Loucy (cell line): ENCODE measurements around the gene CADM2.
A peak's percentile ranks its signal among the peaks of the same experiment; 100 is the strongest.

Experiments used
- H2AFZ ChIP-seq: fragments of 200-600 bp; sonication (generic); 2 replicates; pipeline ENCODE4 v1.6.0; 2016; ENCODE audit warnings: antibody characterized with exemption, mild to moderate bottlenecking, low read length, moderate library complexity
- H3F3A ChIP-seq: fragments of 200-600 bp; 2 replicates; pipeline ENCODE4 v1.6.0; 2016; ENCODE audit warnings: antibody characterized with exemption, low read depth, mild to moderate bottlenecking
- H3K27me3 ChIP-seq: fragments of 200-600 bp; sonication (generic); 2 replicates; pipeline ENCODE4 v1.6.1; 2014; ENCODE audit warnings: low read length, mild to moderate bottlenecking; ENCODE audit not compliant: insufficient read depth, poor library complexity, severe bottlenecking
- H3K36me3 ChIP-seq: fragments of 200-600 bp; sonication (generic); 2 replicates; pipeline ENCODE4 v1.6.1; 2016; ENCODE audit warnings: low read length; ENCODE audit not compliant: insufficient read depth
- H3K4me1 ChIP-seq: fragments of 200-600 bp; sonication (generic); 2 replicates; pipeline ENCODE4 v1.5.1; 2014; ENCODE audit warnings: low read length, mild to moderate bottlenecking; ENCODE audit not compliant: insufficient read depth, poor library complexity, severe bottlenecking
- H3K4me2 ChIP-seq: fragments of 200-600 bp; sonication (generic); 2 replicates; pipeline ENCODE4 v1.6.0; 2014; ENCODE audit warnings: antibody characterized with exemption, low read length, low read depth, mild to moderate bottlenecking; ENCODE audit not compliant: poor library complexity, severe bottlenecking
- H3K4me3 ChIP-seq: fragments of 200-600 bp; sonication (generic); 2 replicates; pipeline ENCODE4 v1.5.1; 2014; ENCODE audit warnings: low read length, mild to moderate bottlenecking, mixed read lengths; ENCODE audit not compliant: poor library complexity, severe bottlenecking
- H3K79me2 ChIP-seq: fragments of 200-600 bp; sonication (generic); 2 replicates; pipeline ENCODE4 v1.6.1; 2014; ENCODE audit warnings: low read length; ENCODE audit not compliant: insufficient read depth
- H3K9ac ChIP-seq: fragments of 200-600 bp; sonication (generic); 2 replicates; pipeline ENCODE4 v1.6.0; 2014; ENCODE audit warnings: mild to moderate bottlenecking, low read depth, low read length, moderate library complexity; ENCODE audit not compliant: poor library complexity, severe bottlenecking
- H3K9me2 ChIP-seq: fragments of 200-600 bp; sonication (generic); replicated peaks from 2 replicates; pipeline ENCODE4 v1.6.1; 2016; ENCODE audit warnings: low read depth, low read length, mixed read lengths
- H3K9me3 ChIP-seq: fragments of 200-600 bp; sonication (generic); 2 replicates; pipeline ENCODE4 v1.6.1; 2014; ENCODE audit warnings: mild to moderate bottlenecking, antibody characterized with exemption, low read length, low read depth; ENCODE audit not compliant: insufficient read depth
- H4K20me1 ChIP-seq: fragments of 200-600 bp; sonication (generic); 2 replicates; pipeline ENCODE4 v1.6.0; 2014; ENCODE audit warnings: antibody characterized with exemption, low read length, mild to moderate bottlenecking; ENCODE audit not compliant: insufficient read depth, poor library complexity, severe bottlenecking
- CTCF ChIP-seq: fragments of 200-600 bp; sonication (generic); conservative IDR thresholded peaks from 2 replicates; pipeline ENCODE4 v1.5.1; 2014; ENCODE audit warnings: mild to moderate bottlenecking, antibody characterized with exemption, low read length
- EZH2phosphoT487 ChIP-seq: fragments of 200-600 bp; IDR thresholded peaks from 2 replicates; pipeline ENCODE4 v1.6.1; 2018; ENCODE audit warnings: antibody characterized with exemption, mild to moderate bottlenecking, moderate library complexity, borderline replicate concordance

Gene CADM2

GRCh38 chr3:85342915-85343314 lies 384.1 kb downstream of the CADM2 start:
- TF ChIP-seq CTCF (peak; percentile 53), EZH2phosphoT487 (no peak)
- H3K36me3 ChIP-seq: no peaks in the 10 kb centered on the region
- H4K20me1 ChIP-seq: no peaks in the 10 kb centered on the region
- H2AFZ ChIP-seq: no peak overlapping the region
- H3F3A ChIP-seq: no peaks in the 10 kb centered on the region
- H3K9ac ChIP-seq: no peak overlapping the region
- no peaks in the 10 kb centered on the region for H3K27me3 ChIP-seq
- H3K4me3 ChIP-seq: no peak overlapping the region
- H3K79me2 ChIP-seq: no peaks in the 10 kb centered on the region
- H3K4me2 ChIP-seq: no peak overlapping the region
- no peaks in the 10 kb centered on the region for H3K9me3 ChIP-seq
- no peaks in the 10 kb centered on the region for H3K9me2 ChIP-seq
- no peaks in the 10 kb centered on the region for H3K4me1 ChIP-seq

GRCh38 chr3:85355572-85355971 lies 396.8 kb downstream of the CADM2 start:
- Histone ChIP-seq H3K36me3 (no peaks in the 10 kb centered on the region), H3K27me3 (no peaks in the 10 kb centered on the region), H3K9ac (no peak overlapping the region), H2AFZ (no peak overlapping the region), H3K9me3 (no peaks in the 10 kb centered on the region), H3K9me2 (no peaks in the 10 kb centered on the region), H3K4me2 (no peak overlapping the region), H3K4me3 (no peak overlapping the region), H4K20me1 (no peaks in the 10 kb centered on the region), H3K79me2 (no peaks in the 10 kb centered on the region), H3F3A (no peaks in the 10 kb centered on the region), H3K4me1 (no peaks in the 10 kb centered on the region)
- TF ChIP-seq EZH2phosphoT487 (no peak), CTCF (no peak)

GRCh38 chr3:85360742-85361387 lies 402.1 kb downstream of the CADM2 start:
- TF ChIP-seq EZH2phosphoT487 (no peak), CTCF (peak; percentile 64)
- Histone ChIP-seq H3K27me3 (no peaks in the 10 kb centered on the region), H3K4me3 (no peak overlapping the region), H3K9me3 (no peaks in the 10 kb centered on the region), H3F3A (no peaks in the 10 kb centered on the region), H3K9me2 (no peaks in the 10 kb centered on the region), H4K20me1 (no peaks in the 10 kb centered on the region), H3K79me2 (no peaks in the 10 kb centered on the region), H3K36me3 (no peaks in the 10 kb centered on the region), H3K4me2 (no peak overlapping the region), H2AFZ (no peak overlapping the region), H3K9ac (no peak overlapping the region), H3K4me1 (no peaks in the 10 kb centered on the region)
